ENCODE data around the gene ZNF710. TPM values are rescaled to one million over a fixed set of nuclear protein-coding genes. Genes with fewer than 3 reads are reported as not detected.
A peak's percentile ranks its signal among the peaks of the same experiment; 100 is the strongest.
"Not testable (repeated sequence)": the region's sequence is repeated elsewhere in the genome, so short reads cannot be mapped to it uniquely, and the experiment has no call there.

ZNF710 gene
- total RNA-seq, 4 donors from 2014 or later, result 27.3 to 43.4 (median 35.6) TPM

- in situ Hi-C loops (cut with MboI; ENCODE audit: low pct_ligation_motif_present in 1 of 4, low pct_unique_long_range_greater_than_20kb in 1 of 4, low sequenced_read_pairs in 3 of 4), result no loop called here
- Histone ChIP-seq H3K27me3 (no peaks in the 10 kb centered on the region), H3K27ac (peak overlapping the region in 3 of 4 donors; percentile 55 to 99 (median 96)), H3K36me3 (no peaks in the 10 kb centered on the region), H3K9me3 (no peaks in the 10 kb centered on the region), H3K4me3 (no peak overlapping the region), H3K4me1 (peaks cover 0 to 31% (median 21%) of the 10 kb centered on the region in 4 donors)
- intact Hi-C loops (cut with DNase I; ENCODE audit: low total_unique reads), result no loop called here
- no peak for DNase-seq
- 62 to 81% methylated on average over 6 to 7 of the region's 7 CpGs for WGBS, 2 donors (ENCODE audit: low coverage in 1 of 2)
- TF ChIP-seq EP300 (IDR thresholded peaks at IDR 0.05; ENCODE audit: low read depth), result no peak
- no peak for TF ChIP-seq POLR2A (IDR thresholded peaks at IDR 0.05)
- no peak for TF ChIP-seq POLR2AphosphoS5 (IDR thresholded peaks at IDR 0.05)
- no peak for TF ChIP-seq CTCF (IDR thresholded peaks at IDR 0.05)
These were observed 105.5 kb downstream of the ZNF710 start for GRCh38 chr15:90106522-90107117.

- peaks cover 0 to 28% (median 17%) of the 10 kb centered on the region in 4 donors for H3K4me1 ChIP-seq
- H3K9me3 ChIP-seq; H3K27ac ChIP-seq; intact Hi-C loops (cut with DNase I; ENCODE audit: low total_unique reads); H3K27me3 ChIP-seq; DNase-seq; in situ Hi-C loops (cut with MboI; ENCODE audit: low pct_ligation_motif_present in 1 of 4, low pct_unique_long_range_greater_than_20kb in 1 of 4, low sequenced_read_pairs in 3 of 4); H3K36me3 ChIP-seq; H3K4me3 ChIP-seq: not testable (repeated sequence)
- 63 to 88% methylated on average over 4 to 5 of the region's 5 CpGs for WGBS, 2 donors (ENCODE audit: low coverage in 1 of 2)
These were observed 106.9 kb downstream of the ZNF710 start for GRCh38 chr15:90108038-90108437.

GRCh38 chr15:90109163-90109751 is 108.1 kb downstream of the ZNF710 start:
- intact Hi-C loops (cut with DNase I; ENCODE audit: low total_unique reads); H3K4me3 ChIP-seq; H3K36me3 ChIP-seq; H3K9me3 ChIP-seq; H3K27me3 ChIP-seq; DNase-seq; H3K27ac ChIP-seq; in situ Hi-C loops (cut with MboI; ENCODE audit: low pct_ligation_motif_present in 1 of 4, low pct_unique_long_range_greater_than_20kb in 1 of 4, low sequenced_read_pairs in 3 of 4): not testable (repeated sequence)
- H3K4me1 ChIP-seq, result peaks cover 0 to 16% (median 8%) of the 10 kb centered on the region in 4 donors
- WGBS, 2 donors (ENCODE audit: low coverage in 1 of 2), result 55 to 100% methylated on average over 1 to 3 of the region's 3 CpGs

GRCh38 chr15:90113166-90113565 is 112.0 kb downstream of the ZNF710 start:
- in situ Hi-C loops (cut with MboI; ENCODE audit: low pct_ligation_motif_present in 1 of 4, low pct_unique_long_range_greater_than_20kb in 1 of 4, low sequenced_read_pairs in 3 of 4) (no loop called here), intact Hi-C loops (cut with DNase I; ENCODE audit: low total_unique reads) (no loop called here)
- H3K9me3 ChIP-seq, result peaks cover 11 to 17% of the 10 kb centered on the region in 2 donors
- no peaks in the 10 kb centered on the region for H3K36me3 ChIP-seq
- no peak for DNase-seq
- H3K27ac ChIP-seq, result no peak overlapping the region
- no peaks in the 10 kb centered on the region for H3K4me1 ChIP-seq
- WGBS, 2 donors (ENCODE audit: low coverage in 1 of 2), result 76 to 77% methylated on average over 5 to 7 of the region's 7 CpGs
- no peak for TF ChIP-seq POLR2AphosphoS5 (IDR thresholded peaks at IDR 0.05)
- TF ChIP-seq CTCF (IDR thresholded peaks at IDR 0.05), result no peak
- no peak for TF ChIP-seq POLR2A (IDR thresholded peaks at IDR 0.05)
- TF ChIP-seq EP300 (IDR thresholded peaks at IDR 0.05; ENCODE audit: low read depth), result no peak
- no peaks in the 10 kb centered on the region for H3K27me3 ChIP-seq
- no peak overlapping the region for H3K4me3 ChIP-seq

GRCh38 chr15:90114451-90114901 is 113.4 kb downstream of the ZNF710 start:
- no peaks in the 10 kb centered on the region for H3K27me3 ChIP-seq
- H3K4me1 ChIP-seq, result no peaks in the 10 kb centered on the region
- in situ Hi-C loops (cut with MboI; ENCODE audit: low pct_ligation_motif_present in 1 of 4, low pct_unique_long_range_greater_than_20kb in 1 of 4, low sequenced_read_pairs in 3 of 4) (no loop called here), intact Hi-C loops (cut with DNase I; ENCODE audit: low total_unique reads) (no loop called here)
- H3K4me3 ChIP-seq, result no peak overlapping the region
- H3K27ac ChIP-seq, result no peak overlapping the region
- 46 to 100% methylated on average over 1 to 2 of the region's 2 CpGs for WGBS, 2 donors (ENCODE audit: low coverage in 1 of 2)
- TF ChIP-seq POLR2A (IDR thresholded peaks at IDR 0.05), result no peak
- TF ChIP-seq CTCF (IDR thresholded peaks at IDR 0.05), result no peak
- no peak for TF ChIP-seq EP300 (IDR thresholded peaks at IDR 0.05; ENCODE audit: low read depth)
- no peak for TF ChIP-seq POLR2AphosphoS5 (IDR thresholded peaks at IDR 0.05)
- no peak for DNase-seq
- H3K36me3 ChIP-seq, result no peaks in the 10 kb centered on the region
- peaks cover 11 to 17% of the 10 kb centered on the region in 2 donors for H3K9me3 ChIP-seq
